ENCODE results near the gene KIF21B.
"Not testable (repeated sequence)": the region's sequence is repeated elsewhere in the genome, so short reads cannot be mapped to it uniquely, and the experiment has no call there.

The KIF21B gene

GRCh38 chr1:200974711-200975110, 48.8 kb downstream of the KIF21B start:
- intact Hi-C loops (cut with DNase I), result loop anchor here (5.0 kb wide), 2 partner anchors 138 to 352 kb away; partner anchors contain the start of genes CACNA1S and KIF14
- DNase-seq, result peak in 2 of 10 donors; percentile 58 to 65

DNA sequence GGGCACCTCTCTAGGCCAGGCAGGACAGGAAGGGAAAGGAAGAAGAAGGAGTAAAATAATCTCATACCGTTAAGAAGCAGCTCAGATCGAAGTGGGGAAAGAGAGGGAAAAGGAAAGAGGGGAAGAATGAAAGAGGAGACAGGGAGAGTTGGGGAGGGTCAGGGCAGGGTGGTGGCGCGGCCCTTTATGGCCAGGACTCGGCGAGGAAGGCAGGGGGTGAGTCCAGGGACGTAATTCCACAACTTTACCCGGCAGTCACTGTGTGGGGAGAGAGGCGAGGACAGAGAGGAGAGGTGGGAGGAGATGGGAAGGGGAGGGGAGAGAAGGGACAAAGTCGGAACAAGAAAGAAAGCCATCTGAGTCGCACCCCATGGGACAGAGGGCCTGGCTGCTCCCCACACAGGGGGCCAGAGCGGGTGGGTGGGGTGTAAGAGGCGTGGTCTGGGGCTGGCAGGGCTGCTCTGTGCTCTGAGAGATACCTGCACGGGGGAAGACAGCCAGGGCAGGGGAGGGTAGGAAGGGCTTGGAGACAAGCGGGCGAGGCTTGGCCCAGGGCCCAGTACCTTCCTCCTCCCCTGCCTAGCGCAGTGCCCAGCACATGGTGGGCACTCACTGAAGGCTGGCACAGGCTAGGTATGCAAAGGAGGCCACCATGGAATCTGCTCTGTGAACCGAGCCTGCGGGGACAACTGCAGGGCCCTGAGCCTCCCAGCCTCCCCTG, 49.4 kb downstream of the KIF21B start:
- DNase-seq, result peak in 4 of 10 donors; percentile 36 to 87 (median 62)
- intact Hi-C loops (cut with DNase I), result loop anchor here (5.0 kb wide), 2 partner anchors 138 to 352 kb away; partner anchors contain the start of genes CACNA1S and KIF14

DNA sequence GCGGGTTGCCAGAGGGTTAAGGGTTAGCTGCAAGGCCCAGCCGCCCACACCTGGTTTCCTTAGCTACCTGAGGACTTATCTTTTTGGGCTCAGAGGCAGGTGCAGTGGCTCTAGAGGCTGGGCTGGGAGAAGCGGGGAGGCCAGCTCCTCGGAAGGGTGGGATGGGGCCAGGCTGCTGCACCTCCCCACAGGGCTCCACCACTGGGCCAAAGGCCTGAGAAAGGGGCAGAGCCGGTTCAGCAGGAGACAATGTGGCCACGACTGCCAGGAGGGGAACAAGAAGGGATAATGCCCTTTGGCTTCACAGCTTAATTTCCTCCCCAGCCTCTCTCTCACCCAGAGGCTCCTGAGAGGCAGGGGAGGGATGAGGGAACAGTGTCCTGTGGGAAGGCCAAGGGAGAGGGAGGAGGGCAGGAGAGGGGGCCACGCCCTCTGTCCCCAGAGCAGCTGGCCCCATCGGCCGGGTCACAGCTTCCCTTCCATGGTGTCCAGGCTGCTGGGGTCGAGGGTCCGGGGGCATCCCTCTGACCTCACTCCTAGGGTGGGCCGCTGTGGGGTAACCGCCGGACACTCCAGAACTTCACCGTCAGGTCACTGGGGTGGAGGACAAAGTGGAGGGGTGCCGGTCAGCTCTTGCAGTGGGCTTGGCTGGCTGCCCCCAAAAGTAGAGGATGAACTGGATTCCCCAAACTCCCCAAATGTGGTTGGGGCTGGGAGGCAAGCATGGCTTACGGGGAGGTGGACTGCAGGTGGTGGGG, 50.4 kb downstream of the KIF21B start:
- intact Hi-C loops (cut with DNase I), result loop anchor here (1.0 to 5.0 kb wide), 3 partner anchors 70 to 351 kb away; partner anchors contain the start of genes CACNA1S and KIF14
- DNase-seq, result peak in 2 of 10 donors; percentile 62 to 79

GRCh38 chr1:200971955-200972711, 51.4 kb downstream of the KIF21B start:
- intact Hi-C loops (cut with DNase I), result loop anchor here (1.0 to 5.0 kb wide), 3 partner anchors 71 to 350 kb away; partner anchors contain the start of genes CACNA1S and KIF14
- DNase-seq, result peak; percentile 65 to 96 (median 78)

GRCh38 chr1:200971428-200971903, 52.0 kb downstream of the KIF21B start:
- intact Hi-C loops (cut with DNase I), result loop anchor here (5.0 kb wide), 2 partner anchors 141 to 349 kb away; partner anchors contain the start of genes CACNA1S and KIF14
- DNase-seq, result peak in 1 of 10 donors; percentile 84

DNA sequence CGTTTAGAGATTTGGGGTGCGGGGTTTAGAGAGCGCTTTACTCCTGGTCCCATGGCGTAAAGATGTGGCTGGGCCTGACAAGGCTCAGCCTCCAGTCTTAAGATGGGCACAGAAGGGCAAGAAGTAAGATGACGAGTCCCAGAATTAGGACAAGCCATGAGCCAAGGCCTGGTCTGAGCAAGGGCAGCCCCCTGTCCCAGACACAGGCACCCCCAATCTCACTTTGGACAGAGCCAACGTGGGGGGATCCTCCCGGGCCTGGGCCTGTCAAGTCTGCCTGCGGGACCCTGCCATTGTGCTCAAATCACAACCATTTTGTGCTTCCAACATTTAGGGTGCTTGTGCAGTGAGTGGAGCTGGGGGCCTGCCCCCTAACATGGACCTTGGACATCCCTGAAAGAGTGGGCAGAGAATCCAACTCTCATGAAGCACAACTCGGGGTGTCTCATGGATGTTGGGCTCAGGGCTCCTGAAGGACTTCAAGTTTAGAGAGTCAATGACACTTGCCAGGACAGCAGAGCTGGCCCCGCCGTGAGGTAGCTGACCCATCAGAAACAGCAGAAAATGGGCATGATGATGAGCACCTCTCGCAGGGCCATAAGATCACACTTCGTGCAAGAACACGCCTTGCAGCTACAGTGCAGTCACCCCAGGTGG, 52.6 kb downstream of the KIF21B start:
- intact Hi-C loops (cut with DNase I), result loop anchor here (5.0 kb wide), 2 partner anchors 141 to 349 kb away; partner anchors contain the start of genes CACNA1S and KIF14
- DNase-seq, result peak in 1 of 10 donors; percentile 40

DNA sequence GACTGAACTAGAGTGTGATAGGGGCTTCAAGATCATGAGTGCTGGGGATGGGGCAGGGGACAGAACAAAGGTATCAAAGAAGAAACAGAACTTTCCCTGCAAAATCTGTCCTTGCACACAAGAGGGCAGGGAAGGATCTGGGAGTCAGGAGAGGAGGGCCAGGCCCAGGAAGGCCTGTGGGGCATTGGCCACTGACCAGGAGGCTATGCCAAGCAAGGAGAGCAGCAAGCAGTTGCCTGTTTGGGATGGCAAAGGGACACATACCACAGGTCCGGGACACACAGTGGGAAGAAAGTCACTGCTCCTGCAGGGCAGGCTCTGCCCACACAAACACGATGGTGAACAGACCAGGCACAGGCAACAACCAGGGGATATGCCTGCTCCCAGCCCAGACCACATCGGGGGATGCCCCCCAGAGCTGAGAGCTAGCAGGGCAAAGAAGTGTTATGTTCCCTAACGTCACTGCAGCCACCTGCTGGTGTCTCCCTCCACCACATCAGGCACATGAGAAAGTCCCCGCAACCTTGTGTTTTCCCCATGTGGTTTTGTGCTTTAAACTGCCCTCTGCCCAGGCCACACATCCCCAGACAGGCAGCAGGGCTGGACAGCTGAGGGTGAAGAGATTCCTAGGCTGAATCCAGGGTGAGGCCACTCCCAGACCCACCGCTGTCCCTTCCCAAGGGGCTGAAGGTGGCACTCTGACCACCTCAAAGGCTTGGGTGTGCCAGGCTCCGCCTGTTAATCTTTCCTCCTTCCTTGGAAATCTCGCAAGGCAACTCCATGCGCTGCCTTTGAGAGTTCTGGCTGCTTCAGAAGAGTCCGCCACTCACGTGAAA, 53.6 kb downstream of the KIF21B start:
- DNase-seq, result peak in 1 of 10 donors; percentile 71
- intact Hi-C loops (cut with DNase I), result loop anchor here (5.0 kb wide), 2 partner anchors 142 to 348 kb away; partner anchors contain the start of genes CACNA1S and KIF14

DNA sequence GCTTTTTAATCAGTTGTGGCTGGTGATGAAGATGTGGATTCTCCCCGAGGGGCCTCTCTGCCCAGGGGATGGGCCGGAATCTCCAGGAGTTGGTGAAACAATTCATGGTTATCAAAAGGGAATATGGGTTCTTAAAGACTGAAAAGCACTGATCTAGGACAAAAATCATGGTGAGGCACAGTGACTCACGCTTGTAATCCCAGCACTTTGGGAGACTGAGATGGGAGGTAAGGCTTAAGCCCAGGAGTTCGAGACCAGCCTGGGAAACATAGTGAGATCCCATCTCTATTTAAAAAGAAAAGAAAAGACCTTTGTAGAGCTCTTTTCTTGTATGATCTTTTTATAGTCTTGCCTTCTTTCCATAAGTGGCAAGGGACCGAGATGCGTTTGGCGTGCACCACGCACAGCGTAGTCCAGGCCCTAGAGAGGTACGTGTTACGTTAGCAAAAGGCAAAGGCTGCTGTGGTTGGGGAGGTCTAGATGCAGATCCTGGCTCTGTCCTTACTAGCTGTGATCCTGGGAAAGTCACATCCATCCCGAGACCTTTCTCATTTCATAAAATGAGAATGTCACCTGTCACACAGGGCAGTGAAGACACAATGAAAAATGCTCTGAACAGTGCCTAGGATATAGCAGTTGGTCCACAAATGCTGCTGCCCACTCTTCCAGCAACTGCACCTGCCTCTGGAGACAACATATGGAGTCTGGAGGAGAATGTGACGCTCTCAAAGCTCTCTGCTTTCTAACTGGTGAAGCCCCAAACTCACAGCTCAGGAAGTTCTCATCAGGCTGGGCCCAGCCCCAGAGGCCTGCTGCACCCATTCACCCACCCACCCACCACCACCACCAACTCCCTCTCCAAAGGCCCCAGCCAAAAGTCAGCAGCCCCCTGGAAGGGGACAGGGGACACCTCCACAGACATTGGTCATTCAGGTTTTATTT, 54.8 kb downstream of the KIF21B start:
- intact Hi-C loops (cut with DNase I), result no loop called here
- DNase-seq, result peak in 2 of 10 donors; percentile 35 to 62

- intact Hi-C loops (cut with DNase I), result no loop called here
- DNase-seq, result peak in 2 of 10 donors; percentile 56 to 58
Observed at GRCh38 chr1:200967693-200968468, 55.6 kb downstream of the KIF21B start.

DNA sequence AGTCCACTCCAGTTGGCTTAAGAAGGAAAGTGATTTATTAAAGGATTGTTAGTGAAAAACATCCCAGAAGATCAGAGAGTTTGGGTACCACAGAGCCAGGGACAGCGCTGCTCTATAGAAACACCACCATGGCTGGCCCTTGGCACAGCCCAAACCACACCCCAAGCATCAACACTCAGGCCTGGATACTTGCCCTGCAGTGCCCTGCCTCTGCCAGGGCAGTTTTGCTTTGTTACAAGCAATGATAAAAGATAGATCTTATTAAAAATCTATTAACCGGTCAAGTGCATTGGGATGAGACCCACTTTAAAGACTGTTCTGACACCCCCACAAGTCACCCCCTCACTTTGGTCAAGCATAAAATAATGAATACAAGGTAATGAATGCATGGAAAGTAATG, 56.6 kb downstream of the KIF21B start:
- peak in 1 of 10 donors; percentile 26 for DNase-seq
- intact Hi-C loops (cut with DNase I), result no loop called here

DNA sequence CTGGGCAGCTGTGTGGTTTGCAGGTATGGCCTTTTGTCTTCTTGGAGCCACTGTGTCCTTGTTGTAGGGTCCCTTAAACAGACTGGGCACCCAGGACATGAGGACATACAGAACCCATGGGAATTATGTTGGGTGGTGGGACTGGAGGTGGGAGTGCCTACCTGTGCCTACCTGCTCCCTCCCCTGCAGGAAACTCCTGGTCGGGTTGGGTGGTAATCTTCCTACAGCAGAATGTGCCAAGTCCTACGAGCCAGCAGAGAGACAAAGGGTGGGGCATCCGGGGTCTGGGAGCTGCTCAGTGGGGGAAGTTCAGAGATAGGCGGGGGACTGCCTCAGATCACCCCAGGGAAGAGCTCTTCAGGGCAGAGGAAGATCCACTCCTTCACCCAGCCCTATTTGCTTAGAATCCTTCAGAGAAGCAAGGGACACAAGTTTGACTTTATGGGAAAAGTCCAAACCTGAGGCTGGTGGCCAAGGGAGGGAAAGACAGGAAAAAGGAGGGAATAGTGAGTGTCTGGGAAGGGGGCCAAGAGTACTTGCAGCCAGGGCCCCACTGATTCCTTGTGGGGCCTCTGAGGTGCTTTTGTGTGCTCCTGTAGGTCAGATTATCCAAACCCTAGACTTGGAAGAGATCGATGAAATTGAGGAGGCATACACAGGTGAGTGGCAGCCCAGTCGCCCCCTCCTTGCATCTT, 58.3 kb downstream of the KIF21B start:
- intact Hi-C loops (cut with DNase I), result no loop called here
- no peak for DNase-seq

- intact Hi-C loops (cut with DNase I); DNase-seq: not testable (repeated sequence)
Observed at GRCh38 chr1:200963888-200964287, 59.6 kb downstream of the KIF21B start.

- intact Hi-C loops (cut with DNase I), result no loop called here
- DNase-seq, result no peak
Observed at GRCh38 chr1:200963076-200963475, 60.4 kb downstream of the KIF21B start.

DNA sequence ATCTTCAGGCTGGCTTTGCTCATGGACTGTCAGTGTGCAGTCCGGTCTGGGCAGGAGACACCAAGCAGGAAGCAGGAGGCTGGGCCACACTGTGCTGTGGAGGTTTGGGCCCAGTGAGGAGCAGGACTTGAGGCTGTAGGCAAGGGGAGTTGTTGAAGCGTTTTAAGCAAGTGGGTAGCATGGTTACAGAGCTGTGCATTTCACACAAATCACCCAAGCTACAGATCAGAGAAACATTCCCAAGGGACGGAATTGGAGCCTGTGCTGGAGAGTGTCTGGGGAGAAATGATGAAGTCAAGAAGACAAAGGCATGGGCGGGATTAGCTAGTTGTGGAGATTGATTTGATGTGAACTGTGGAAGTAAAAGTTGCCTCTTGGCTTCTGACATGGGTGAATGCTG, 60.9 kb downstream of the KIF21B start:
- intact Hi-C loops (cut with DNase I), result no loop called here
- DNase-seq, result no peak

GRCh38 chr1:200962151-200962550, 61.4 kb downstream of the KIF21B start:
- DNase-seq; intact Hi-C loops (cut with DNase I): not testable (repeated sequence)

DNA sequence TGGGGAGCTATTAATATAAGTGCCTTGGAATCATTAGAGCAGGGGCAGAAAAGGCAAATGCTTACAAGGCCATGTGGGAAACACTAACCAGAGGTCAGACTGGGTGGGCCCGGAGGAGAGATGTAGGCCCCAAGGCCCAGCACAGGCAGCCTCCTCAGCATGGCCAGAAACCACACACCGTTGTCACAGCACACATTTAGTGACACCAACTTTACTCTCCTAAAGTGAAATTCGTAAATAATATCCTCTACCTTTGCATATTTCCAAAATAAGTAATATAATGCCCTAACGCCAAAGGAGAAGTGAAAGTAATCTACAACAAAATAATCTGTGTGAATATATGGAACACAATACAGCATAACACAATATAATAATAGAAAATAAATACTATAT, 62.6 kb downstream of the KIF21B start:
- no peak for DNase-seq
- intact Hi-C loops (cut with DNase I), result no loop called here
